ENCODE measurements around the gene CFAP97D1. TPM values are rescaled to one million over a fixed set of nuclear protein-coding genes. Genes with fewer than 3 reads are reported as not detected.
A peak's percentile ranks its signal among the peaks of the same experiment; 100 is the strongest.

Gene CFAP97D1
- total RNA-seq, 3 donors from 2014 or later = not detected

GRCh38 chr17:43779145-43780125 lies 800 bp upstream of the CFAP97D1 start:
- Histone ChIP-seq H3K4me1 (ENCODE audit: low read depth) (no peaks in the 10 kb centered on the region), H3K9me3 (no peaks in the 10 kb centered on the region), H3K4me3 (no peak overlapping the region), H3K36me3 (ENCODE audit: low read depth) (no peaks in the 10 kb centered on the region)
- no peak for TF ChIP-seq CTCF (IDR thresholded peaks at IDR 0.05)
- intact Hi-C loops (cut with DNase I, micrococcal nuclease) = no loop called here
- ATAC-seq = no peak
- peak in 1 of 3 donors; percentile 20 for DNase-seq

GRCh38 chr17:43782913-43783680 lies 2.9 kb downstream of the CFAP97D1 start:
- H3K4me3 ChIP-seq = no peak overlapping the region
- ATAC-seq (no peak), DNase-seq (no peak)
- H3K9me3 ChIP-seq = no peaks in the 10 kb centered on the region
- no peaks in the 10 kb centered on the region for H3K36me3 ChIP-seq (ENCODE audit: low read depth)
- intact Hi-C loops (cut with DNase I, micrococcal nuclease) = no loop called here
- H3K4me1 ChIP-seq (ENCODE audit: low read depth) = no peaks in the 10 kb centered on the region
- TF ChIP-seq CTCF (IDR thresholded peaks at IDR 0.05) = no peak

GRCh38 chr17:43784068-43784467 lies 3.8 kb downstream of the CFAP97D1 start:
- TF ChIP-seq CTCF (IDR thresholded peaks at IDR 0.05) = no peak
- Histone ChIP-seq H3K4me1 (ENCODE audit: low read depth) (no peaks in the 10 kb centered on the region), H3K9me3 (no peaks in the 10 kb centered on the region), H3K36me3 (ENCODE audit: low read depth) (no peaks in the 10 kb centered on the region), H3K4me3 (no peak overlapping the region)
- DNase-seq (no peak), ATAC-seq (no peak)
- intact Hi-C loops (cut with DNase I, micrococcal nuclease) = no loop called here

- ATAC-seq (no peak), DNase-seq (no peak)
- Histone ChIP-seq H3K36me3 (ENCODE audit: low read depth) (no peaks in the 10 kb centered on the region), H3K4me3 (no peak overlapping the region), H3K4me1 (ENCODE audit: low read depth) (no peaks in the 10 kb centered on the region), H3K9me3 (no peaks in the 10 kb centered on the region)
- no peak for TF ChIP-seq CTCF (IDR thresholded peaks at IDR 0.05)
- intact Hi-C loops (cut with DNase I, micrococcal nuclease) = no loop called here
Measured at GRCh38 chr17:43784628-43785101, 4.4 kb downstream of the CFAP97D1 start.

- Histone ChIP-seq H3K9me3 (no peaks in the 10 kb centered on the region), H3K4me3 (no peak overlapping the region), H3K4me1 (ENCODE audit: low read depth) (peaks cover 3% of the 10 kb centered on the region), H3K36me3 (ENCODE audit: low read depth) (no peaks in the 10 kb centered on the region)
- DNase-seq (no peak), ATAC-seq (no peak)
- intact Hi-C loops (cut with DNase I, micrococcal nuclease) = no loop called here
- no peak for TF ChIP-seq CTCF (IDR thresholded peaks at IDR 0.05)
Measured at GRCh38 chr17:43787728-43788127, 7.5 kb downstream of the CFAP97D1 start.

Data from mucosa of descending colon (tissue), 3 donors.